Activated CD4-positive, alpha-beta T cell treated with anti-CD3 and anti-CD28 coated beads, Interleukin-2, Interleukin-4, amounts not matched to agents 100 ng/mL and 50 ng/mL, durations not matched to agents 16 hours and 8 hours (primary cell): ENCODE measurements around the gene OR2D2.
"Not testable (repeated sequence)": the region's sequence is repeated elsewhere in the genome, so short reads cannot be mapped to it uniquely, and the experiment has no call there.

Experiments used
- DNase-seq: peaks from one replicate; pipeline ENCODE4 v3.0.0-alpha.2; 2020; ENCODE audit warnings: low spot score

The OR2D2 gene

DNA sequence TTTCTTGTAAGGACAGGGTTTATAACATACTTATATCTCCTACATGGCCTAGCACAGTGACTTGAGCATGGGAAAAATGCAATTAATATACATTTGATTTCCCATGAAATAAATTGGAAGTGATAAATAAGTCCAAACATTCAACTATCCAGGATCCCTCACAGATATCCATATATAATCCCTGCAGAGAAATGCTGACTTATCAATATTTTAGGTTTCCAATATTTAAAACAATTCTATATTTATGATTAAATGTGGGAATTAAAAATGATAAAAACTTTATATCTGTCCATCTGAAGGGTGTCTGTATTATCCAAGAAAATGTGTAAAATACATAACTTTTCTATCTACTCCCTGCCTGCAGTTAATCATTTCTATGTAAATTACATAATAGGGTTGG lies 9.5 kb downstream of the OR2D2 start:
- DNase-seq = no peak

DNA sequence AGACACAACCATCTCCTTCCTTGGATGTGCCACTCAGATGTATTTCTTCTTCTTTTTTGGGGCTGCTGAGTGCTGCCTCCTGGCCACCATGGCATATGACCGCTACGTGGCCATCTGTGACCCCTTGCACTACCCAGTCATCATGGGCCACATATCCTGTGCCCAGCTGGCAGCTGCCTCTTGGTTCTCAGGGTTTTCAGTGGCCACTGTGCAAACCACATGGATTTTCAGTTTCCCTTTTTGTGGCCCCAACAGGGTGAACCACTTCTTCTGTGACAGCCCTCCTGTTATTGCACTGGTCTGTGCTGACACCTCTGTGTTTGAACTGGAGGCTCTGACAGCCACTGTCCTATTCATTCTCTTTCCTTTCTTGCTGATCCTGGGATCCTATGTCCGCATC lies 15.4 kb downstream of the OR2D2 start:
- no peak for DNase-seq

DNA sequence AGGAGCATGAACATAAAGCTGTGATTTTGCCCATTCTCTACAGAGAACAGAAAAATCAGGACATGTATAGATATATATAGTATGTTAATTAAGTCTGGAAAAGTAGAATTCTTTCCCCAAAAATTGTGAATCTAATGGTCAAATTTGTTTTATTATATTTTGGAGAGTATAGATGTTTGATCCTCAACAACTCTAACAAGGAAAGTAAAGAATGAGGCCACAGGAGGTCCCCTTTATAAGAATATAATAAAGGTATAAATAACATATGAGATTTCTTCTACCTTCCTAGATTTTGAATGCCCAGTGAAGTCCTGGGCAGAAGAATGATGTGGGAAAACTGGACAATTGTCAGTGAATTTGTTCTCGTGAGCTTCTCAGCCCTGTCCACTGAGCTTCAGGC lies 16.0 kb downstream of the OR2D2 start, which contains the start of gene OR10A4:
OR10A4 (plus strand) TSS at position 301 of the 400 bp plus-strand sequence; CDS start at position 324, 23 bp downstream.
- DNase-seq = no peak

DNA sequence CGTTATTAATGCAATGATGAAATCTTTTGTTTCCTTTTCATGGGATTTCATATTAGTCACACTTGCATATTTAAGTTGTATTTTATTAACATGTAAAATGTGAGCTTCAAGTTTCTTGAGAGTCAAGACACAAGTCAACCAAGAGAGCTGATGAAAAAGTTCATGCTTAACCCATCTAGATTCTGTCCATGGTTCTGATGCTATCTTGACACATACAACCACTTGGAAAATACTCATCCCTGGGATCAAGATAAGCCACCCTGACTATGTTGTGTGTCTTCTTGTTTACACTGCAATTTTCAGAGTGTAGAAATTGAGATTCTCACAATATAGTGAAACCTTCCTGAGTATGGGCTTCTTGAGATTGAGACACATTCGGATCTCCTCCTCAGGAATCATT lies 16.5 kb downstream of the OR2D2 start:
- DNase-seq = no peak

DNA sequence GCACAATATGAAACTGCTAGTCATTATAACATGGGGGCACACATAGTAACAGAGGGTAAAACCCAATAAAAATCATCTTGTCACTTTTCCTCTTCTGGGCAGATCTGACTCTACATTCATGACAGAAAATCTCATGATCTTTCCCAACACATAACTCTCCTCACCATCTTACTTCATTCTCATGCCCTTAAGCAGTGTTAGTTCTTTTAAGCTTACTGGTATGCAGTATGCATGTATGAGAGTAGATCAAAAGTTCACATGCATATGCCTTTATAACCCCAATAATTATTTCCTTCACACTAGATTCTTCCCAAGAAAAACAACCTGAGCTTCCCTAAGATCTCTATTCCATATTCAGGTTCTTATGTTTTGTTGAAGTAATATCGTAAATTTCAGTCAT lies 21.0 kb downstream of the OR2D2 start:
- no peak for DNase-seq

DNA sequence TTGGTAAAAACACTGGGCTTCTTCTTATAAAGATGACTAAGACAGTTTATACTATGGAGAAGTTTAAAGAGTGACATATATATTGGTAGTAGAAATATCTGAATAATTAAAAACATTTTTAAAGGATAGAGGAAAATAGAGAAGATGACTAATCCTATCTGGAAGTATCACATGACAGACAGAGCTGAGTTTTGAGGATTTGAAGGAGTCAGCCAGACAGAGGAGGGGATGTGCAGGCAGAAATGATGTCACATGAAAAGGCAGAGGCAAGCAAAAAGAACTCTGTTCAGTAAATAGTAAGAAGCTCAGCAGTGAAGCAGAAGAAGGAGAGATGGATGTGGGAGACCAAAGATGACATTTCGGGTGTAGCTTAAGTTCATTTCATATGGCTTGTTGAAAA lies 27.9 kb downstream of the OR2D2 start:
- DNase-seq = no peak

DNA sequence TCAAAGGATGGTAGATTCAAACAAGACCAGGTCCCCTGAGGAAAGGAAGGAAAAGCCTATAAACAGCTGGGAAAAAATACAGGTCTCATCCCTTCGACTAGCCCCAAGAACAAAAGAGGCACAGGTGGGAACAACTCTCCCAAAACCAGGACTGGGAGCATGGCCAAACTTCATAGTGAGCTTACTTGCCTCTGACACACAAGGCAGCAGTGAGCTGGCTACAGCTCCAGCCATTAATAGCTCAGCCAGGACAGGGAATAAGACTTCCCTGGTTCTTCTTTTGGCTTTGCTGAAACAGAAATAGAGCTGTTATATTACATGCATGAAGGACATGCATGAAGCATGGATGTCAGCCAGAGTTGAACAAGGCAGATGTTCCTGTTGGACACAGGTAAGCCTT lies 29.3 kb downstream of the OR2D2 start, which contains the start of gene OR10A2:
OR10A2 (plus strand) TSS at position 97 of the 400 bp plus-strand sequence. CDS start 6,698 bp downstream, outside the sequence.
- no peak for DNase-seq

DNA sequence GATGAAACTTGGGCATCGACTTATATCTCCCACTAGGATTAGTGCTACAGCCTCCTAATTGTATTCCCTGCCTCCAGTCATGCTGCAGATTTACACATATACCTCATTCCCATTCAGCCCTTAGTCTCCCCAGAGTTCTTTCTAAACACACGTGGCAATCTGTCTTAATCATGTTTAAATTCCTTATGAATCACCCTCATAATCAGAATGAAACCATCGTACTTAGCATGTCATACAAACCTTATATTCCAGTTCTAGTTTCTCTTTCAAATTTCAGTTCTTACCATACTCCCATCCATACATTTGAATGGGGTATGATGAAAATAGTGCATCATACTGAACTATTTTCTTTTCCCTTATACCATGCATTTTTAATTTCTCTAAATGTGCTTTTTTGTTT lies 35.4 kb downstream of the OR2D2 start:
- DNase-seq = peak; percentile 47

DNA sequence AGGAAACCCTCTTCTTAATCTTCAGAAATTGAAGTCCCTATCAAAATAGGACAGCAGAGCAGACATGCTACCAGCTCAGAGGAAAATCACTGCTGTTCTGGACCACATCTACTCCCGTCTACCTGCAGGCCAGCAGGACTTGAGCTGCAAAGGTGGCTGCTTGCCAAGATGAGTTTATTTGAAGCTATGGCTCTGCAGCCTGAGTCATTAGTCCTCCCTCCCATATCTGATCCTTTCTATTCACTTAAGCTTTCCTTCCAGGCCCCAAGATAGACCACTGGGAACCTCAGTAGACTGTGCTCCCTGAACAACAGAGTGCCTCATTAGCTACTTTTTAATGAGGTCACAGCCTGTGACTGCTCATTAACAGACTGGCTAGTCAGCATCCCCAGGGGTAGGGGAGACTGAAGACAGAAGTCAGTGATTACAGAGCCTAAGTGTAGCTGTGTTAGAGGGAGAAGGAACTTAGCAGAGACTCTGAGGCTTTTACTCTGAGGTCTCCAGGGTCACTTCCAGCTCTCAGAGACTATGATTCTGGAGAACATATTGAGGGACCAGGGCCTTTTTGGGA lies 36.2 kb downstream of the OR2D2 start:
- no peak for DNase-seq

DNA sequence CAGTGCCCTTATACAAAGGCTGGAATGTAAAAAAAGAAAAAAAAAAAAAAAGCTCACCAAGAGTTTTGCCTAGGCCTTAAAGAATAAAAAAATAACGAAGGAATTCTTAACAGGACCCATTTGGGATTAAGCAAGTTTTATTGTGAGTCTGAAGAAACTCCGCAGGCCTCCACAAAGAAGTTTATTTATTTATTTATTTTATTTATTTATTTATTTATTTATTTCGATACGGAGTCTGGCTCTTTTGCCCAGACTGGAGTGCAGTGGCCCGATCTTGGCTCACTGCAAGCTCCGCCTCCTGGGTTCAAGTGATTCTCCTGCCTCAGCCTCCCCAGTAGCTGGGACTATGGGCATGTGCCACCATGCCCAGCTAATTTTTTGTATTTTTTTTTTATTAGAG lies 37.5 kb downstream of the OR2D2 start:
- not testable (repeated sequence) for DNase-seq

DNA sequence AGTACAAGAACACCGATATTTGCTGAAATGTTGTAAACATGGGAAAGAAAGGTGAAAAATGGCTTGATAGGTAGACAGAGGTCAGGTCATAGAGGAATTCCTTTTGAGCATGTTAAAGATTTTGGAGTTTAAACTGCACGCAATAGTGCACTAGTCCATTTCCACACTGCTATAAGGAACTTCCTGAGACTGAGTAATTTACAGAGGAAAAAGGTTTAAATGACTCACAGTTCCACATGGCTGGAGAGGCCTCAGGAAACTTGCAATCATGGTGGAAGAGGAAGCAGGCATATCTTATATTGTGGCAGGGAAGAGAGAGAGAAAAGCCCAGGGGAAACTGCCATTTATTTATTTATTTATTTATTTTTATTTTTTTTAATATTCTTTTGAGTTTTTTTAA lies 41.8 kb downstream of the OR2D2 start:
- no peak for DNase-seq

DNA sequence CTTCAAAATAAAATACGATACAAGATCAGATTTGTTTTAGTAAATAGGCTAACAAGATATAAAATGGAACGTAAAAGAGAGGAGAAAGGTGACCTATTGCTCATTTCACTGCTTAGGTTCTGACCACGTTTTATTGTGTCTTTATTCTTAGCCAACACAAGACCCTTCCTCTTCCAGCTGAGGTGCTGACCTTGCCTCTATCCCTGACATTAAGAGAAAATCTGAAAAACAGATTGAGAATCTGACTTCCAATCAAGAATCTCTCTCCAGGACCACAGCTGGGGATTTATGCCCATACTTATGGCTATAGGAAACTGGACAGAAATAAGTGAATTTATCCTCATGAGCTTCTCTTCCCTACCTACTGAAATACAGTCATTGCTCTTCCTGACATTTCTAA lies 46.9 kb downstream of the OR2D2 start, which contains the start of gene OR10A5:
OR10A5 (plus strand) TSS at position 301 of the 400 bp plus-strand sequence; CDS start at position 301, 0 bp downstream.
- no peak for DNase-seq

DNA sequence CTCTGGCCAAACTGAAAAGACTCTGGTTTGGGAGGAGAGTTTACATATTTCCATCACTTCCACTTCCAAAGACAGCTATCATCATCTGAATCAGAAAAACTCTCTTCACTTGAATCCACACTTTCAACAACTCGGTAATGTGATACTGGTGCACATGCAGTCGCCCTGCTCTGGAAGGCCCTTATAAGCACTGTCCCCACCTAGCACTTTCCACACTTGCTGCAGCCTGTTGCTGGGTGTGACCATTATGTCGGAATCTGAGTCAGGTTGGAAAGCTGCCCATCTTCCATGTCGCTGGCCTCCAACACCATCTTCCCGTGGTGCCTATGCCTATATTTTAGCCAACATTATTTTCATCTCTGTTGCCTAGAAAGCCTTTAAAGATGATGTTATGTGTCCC lies 47.9 kb downstream of the OR2D2 start:
- DNase-seq = no peak

DNA sequence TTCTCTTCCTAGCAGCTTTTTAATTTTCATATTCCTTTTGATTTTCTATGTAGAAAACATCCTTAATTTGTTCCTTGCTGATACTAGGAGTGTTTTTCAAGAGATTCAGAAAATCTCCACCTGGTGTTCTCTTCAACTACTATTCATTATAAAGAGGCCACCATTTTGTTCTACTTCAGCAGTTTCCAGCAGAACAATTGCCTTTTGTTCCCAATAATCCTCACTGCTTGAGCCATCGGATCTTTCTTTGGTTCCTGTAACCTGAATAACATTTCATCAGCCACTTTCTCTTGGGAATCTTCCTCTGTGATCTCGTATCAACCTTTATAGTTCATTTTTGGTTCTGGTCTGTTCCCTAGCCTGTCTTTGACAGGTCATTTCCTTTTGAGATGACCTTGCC lies 48.6 kb downstream of the OR2D2 start:
- no peak for DNase-seq

DNA sequence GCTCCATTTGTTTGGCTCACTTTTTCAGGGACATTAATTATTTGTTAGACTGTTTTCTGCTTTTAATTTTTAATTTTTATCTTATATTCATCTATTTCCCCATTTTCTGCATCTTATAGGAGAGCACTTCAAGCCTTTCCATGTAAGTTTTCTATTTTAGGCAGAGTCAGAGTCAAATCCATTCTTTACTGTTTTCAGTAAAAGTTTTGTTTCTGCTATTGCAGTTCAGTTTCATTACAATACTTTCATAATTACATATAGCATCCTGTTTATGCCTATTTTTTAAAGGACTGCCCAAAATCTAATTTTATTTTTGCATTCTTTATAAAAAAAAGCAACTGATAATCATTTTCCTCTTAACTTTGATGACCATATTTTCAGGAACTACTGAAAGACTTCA lies 50.6 kb downstream of the OR2D2 start:
- peak; percentile 17 for DNase-seq
